Activated CD8-positive, alpha-beta T cell treated with anti-CD3 and anti-CD28 coated beads for 36 hours (primary cell): ENCODE measurements around the gene AFF1. TPM values are rescaled to one million over a fixed set of nuclear protein-coding genes. Genes with fewer than 3 reads are reported as not detected.

Experiments used
- ATAC-seq: fragments of 200-7000 bp; cut with Tn5 transposase; one replicate; pipeline ENCODE4 v1.10.0; 2021; ENCODE audit warnings: mild to moderate bottlenecking, moderate library complexity
- CTCF ChIA-PET: fragments of 350-600 bp; sonication (Branson Sonifier 250); formaldehyde crosslinking; loops from one replicate; lab custom pipeline; 2021; ENCODE audit warnings: antibody characterized with exemption; lab: Charles Lee
- POLR2A ChIA-PET: fragments of 350-600 bp; sonication (Branson Sonifier 250); formaldehyde crosslinking; loops from one replicate; lab custom pipeline; 2021; ENCODE audit warnings: antibody characterized with exemption; lab: Charles Lee
- DNase-seq: peaks from one replicate; pipeline ENCODE4 v3.0.0-alpha.2; 2020
- H3K27ac Mint-ChIP-seq: one replicate; pipeline ENCODE4 v1.8.0; 2021; ENCODE audit warnings: mild to moderate bottlenecking, mixed read lengths
- H3K27me3 Mint-ChIP-seq: one replicate; pipeline ENCODE4 v1.8.0; 2021; ENCODE audit warnings: mixed read lengths
- H3K36me3 Mint-ChIP-seq: one replicate; pipeline ENCODE4 v1.8.0; 2021; ENCODE audit warnings: low read depth, mixed read lengths
- H3K4me1 Mint-ChIP-seq: one replicate; pipeline ENCODE4 v1.8.0; 2021; ENCODE audit warnings: low read depth, mixed read lengths
- H3K4me3 Mint-ChIP-seq: one replicate; pipeline ENCODE4 v1.8.0; 2021; ENCODE audit warnings: mild to moderate bottlenecking, moderate library complexity, mixed read lengths
- H3K9me3 Mint-ChIP-seq: one replicate; pipeline ENCODE4 v1.8.0; 2021; ENCODE audit warnings: mixed read lengths
- intact Hi-C: fragments of 100-400 bp; cut with micrococcal nuclease; formaldehyde crosslinking; loops from one replicate; pipeline ENCODE4 v1.10.0; 2022
- total RNA-seq, 2 experiments: library from RNA; stranded (reverse); gene quantifications; one replicate each; pipeline ENCODE4 v1.2.3, GENCODE V29; 2021
- TF ChIP-seq, protein P1 (sequence below): fragments of 200-600 bp; IDR thresholded peaks from one replicate; pipeline ENCODE4 v1.8.0; 2022; ENCODE audit warnings: antibody characterized with exemption, mild to moderate bottlenecking

Gene AFF1
- total RNA-seq, 2 experiments from 2014 or later, result 40.3 to 45.4 TPM

DNA sequence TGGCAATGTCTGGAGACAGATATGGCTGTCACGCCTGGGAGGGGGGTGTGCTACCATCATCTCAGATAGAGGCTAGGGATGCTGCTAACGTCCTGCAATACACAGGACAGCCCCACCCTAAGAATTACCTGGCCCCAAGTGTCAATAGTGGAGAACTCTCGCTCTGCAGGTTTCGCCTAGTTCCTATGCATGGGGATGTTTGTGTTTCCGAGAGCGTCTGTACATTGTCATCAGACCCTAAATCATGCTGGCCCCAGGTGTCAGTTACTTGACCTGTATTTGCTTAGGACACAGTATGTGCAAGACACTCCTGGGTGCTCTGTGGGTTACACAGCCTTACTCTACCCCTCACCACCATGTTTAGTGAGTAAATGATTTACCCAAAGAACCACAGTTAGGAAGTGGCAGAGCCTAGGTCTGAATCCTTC, 90.8 kb downstream of the AFF1 start:
- Mint-ChIP-seq H3K9me3 (no peaks in the 10 kb centered on the region), H3K27me3 (no peaks in the 10 kb centered on the region), H3K27ac (no peak overlapping the region), H3K4me3 (no peak overlapping the region), H3K4me1 (peaks cover 56% of the 10 kb centered on the region), H3K36me3 (peaks cover 7% of the 10 kb centered on the region)
- POLR2A ChIA-PET, result no interaction called here
- CTCF ChIA-PET, result no interaction called here
- intact Hi-C loops, result no loop called here
- ATAC-seq, result no peak
- DNase-seq, result no peak
- TF ChIP-seq, protein P1, sequence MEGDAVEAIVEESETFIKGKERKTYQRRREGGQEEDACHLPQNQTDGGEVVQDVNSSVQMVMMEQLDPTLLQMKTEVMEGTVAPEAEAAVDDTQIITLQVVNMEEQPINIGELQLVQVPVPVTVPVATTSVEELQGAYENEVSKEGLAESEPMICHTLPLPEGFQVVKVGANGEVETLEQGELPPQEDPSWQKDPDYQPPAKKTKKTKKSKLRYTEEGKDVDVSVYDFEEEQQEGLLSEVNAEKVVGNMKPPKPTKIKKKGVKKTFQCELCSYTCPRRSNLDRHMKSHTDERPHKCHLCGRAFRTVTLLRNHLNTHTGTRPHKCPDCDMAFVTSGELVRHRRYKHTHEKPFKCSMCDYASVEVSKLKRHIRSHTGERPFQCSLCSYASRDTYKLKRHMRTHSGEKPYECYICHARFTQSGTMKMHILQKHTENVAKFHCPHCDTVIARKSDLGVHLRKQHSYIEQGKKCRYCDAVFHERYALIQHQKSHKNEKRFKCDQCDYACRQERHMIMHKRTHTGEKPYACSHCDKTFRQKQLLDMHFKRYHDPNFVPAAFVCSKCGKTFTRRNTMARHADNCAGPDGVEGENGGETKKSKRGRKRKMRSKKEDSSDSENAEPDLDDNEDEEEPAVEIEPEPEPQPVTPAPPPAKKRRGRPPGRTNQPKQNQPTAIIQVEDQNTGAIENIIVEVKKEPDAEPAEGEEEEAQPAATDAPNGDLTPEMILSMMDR, result no peak

DNA sequence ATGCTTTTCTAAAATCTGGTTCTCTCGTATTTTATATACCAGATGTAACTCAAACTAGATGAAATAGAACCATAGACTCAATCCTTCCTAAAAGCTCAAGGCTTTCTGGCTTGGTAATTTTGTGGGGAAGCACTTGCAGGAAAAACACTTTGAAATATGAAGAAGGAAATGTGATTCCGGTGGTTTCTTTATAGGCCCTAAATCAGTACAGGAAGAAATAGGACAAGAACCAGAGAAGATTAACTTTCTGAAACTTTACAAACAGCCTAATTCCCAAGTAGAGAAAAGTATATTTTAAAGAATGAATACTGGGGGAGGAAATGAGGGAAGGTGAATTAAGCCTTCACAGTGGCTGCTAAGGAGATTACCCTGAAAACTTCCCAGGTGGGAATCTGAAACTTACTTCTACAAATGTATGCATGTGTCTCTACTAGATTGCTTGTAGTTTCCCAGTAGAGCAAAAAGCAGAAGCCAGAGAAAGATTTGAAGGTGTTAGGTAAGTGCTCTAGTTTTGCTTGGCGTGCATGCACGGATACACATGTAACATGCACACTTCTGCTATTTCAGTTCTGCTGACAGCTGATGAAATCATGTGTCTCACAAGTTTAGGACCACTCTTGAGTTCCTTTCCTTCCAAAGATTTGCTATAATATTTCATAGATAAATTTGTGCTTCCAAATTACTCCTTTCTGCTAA, 92.1 kb downstream of the AFF1 start:
- TF ChIP-seq, protein P1, result no peak
- POLR2A ChIA-PET, result no interaction called here
- H3K36me3 Mint-ChIP-seq, result peaks cover 7% of the 10 kb centered on the region
- H3K27ac Mint-ChIP-seq, result no peak overlapping the region
- DNase-seq, result no peak
- intact Hi-C loops, result no loop called here
- no peak for ATAC-seq
- CTCF ChIA-PET, result no interaction called here
- H3K4me1 Mint-ChIP-seq, result peaks cover 49% of the 10 kb centered on the region
- no peaks in the 10 kb centered on the region for H3K9me3 Mint-ChIP-seq
- no peak overlapping the region for H3K4me3 Mint-ChIP-seq
- H3K27me3 Mint-ChIP-seq, result no peaks in the 10 kb centered on the region

DNA sequence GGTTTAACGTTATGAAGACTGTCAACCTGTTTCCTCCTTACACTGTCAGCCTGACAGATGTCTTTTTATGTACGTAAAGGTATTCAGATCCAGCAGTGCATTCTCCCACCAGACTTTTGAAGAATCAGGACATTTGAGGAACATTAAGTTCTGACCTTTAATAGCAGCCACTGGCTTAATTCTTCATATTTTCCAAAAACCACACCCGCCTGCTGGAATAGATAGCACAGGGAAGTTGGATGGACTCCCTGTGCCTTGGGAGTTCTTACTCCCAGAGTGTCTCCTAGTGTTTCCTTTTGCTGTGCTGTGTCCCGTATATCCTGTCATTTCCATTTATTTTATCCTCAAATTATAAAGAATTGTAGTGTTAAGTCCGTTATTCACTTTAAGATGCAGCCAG, 94.5 kb downstream of the AFF1 start:
- Mint-ChIP-seq H3K4me1 (peaks cover 40% of the 10 kb centered on the region), H3K27ac (no peak overlapping the region), H3K36me3 (peaks cover 7% of the 10 kb centered on the region), H3K9me3 (no peaks in the 10 kb centered on the region), H3K4me3 (no peak overlapping the region), H3K27me3 (no peaks in the 10 kb centered on the region)
- TF ChIP-seq, protein P1, result no peak
- DNase-seq (no peak), ATAC-seq (no peak)
- ChIA-PET CTCF (no interaction called here), POLR2A (no interaction called here)
- intact Hi-C loops, result no loop called here

DNA sequence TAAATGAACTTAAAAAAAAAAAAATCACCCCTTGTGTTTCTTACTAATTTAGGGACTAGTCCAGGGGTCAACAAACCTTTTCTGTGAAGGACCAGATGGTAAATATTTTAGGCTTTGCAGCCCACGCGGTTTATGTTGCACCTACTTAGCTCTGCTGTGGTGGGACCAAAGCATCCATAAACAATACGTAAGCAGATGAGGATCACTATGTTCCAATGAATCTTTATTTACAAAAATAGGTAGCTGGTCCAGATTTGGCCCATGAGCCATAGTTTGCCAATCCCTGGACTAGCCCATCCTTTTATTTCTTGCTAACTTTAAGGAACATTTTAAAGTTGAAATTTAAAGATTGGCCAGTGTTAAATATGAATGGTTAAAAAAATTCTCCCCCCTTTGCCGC, 95.3 kb downstream of the AFF1 start:
- peaks cover 35% of the 10 kb centered on the region for H3K4me1 Mint-ChIP-seq
- H3K27ac Mint-ChIP-seq, result no peak overlapping the region
- H3K36me3 Mint-ChIP-seq, result peaks cover 7% of the 10 kb centered on the region
- no peak overlapping the region for H3K4me3 Mint-ChIP-seq
- intact Hi-C loops, result no loop called here
- H3K27me3 Mint-ChIP-seq, result no peaks in the 10 kb centered on the region
- ChIA-PET CTCF (interaction anchor here (0.9 kb wide), 1 partner anchor 108 kb away, joined by 3 read pairs; no protein-coding TSS in a partner anchor), POLR2A (no interaction called here)
- no peak for DNase-seq
- no peak for ATAC-seq
- H3K9me3 Mint-ChIP-seq, result no peaks in the 10 kb centered on the region
- TF ChIP-seq, protein P1, result no peak

DNA sequence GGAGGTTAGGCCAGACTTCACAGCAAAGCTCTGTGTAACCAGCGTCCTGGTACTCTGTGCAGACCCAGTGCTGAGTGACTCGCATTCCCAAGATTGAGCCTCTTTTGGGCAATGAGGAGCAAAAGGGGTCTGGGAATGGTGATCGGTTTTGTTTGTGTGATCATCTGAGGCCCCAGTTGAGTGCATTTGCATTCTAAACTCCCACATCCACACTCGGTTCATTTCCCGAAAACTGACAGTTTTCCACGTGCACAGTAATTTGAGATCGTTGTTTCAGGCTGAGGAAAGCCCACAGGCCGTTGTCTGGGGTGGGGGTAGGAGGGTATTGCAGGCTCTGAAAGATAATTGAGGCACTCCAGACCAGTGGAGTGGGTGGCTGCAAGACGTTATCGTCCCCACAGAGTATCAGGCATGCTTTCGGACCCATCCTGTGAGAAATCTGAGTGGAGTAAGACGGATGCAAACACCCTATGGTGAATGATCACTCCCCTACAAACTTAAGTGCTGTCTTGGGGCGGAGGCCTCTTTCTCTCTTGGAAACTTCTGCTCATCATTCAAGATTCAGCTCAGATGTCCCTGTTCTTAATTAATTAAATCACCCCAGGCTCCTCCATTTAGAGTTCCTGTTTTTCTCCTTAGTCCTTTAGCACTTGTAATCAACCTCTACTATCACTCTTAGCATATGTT, 96.1 kb downstream of the AFF1 start:
- no peaks in the 10 kb centered on the region for H3K27me3 Mint-ChIP-seq
- ChIA-PET CTCF (interaction anchor here (0.9 kb wide), 1 partner anchor 109 kb away, joined by 3 read pairs; no protein-coding TSS in a partner anchor), POLR2A (interaction anchor here (0.6 kb wide), 1 partner anchor 150 kb away, joined by 6 read pairs; no protein-coding TSS in a partner anchor)
- ATAC-seq (peak; percentile 20), DNase-seq (no peak)
- H3K4me1 Mint-ChIP-seq, result peaks cover 32% of the 10 kb centered on the region
- H3K36me3 Mint-ChIP-seq, result peaks cover 7% of the 10 kb centered on the region
- no peak overlapping the region for H3K27ac Mint-ChIP-seq
- intact Hi-C loops, result no loop called here
- no peak overlapping the region for H3K4me3 Mint-ChIP-seq
- no peaks in the 10 kb centered on the region for H3K9me3 Mint-ChIP-seq
- TF ChIP-seq, protein P1, result no peak
